GM10266 (cell line): ENCODE results near the gene DYNC1LI2.

Experiments
- DNase-seq: peaks from one replicate; pipeline ENCODE4 v3.0.0; 2012; ENCODE audit errors: extremely low spot score
- CTCF ChIP-seq: IDR thresholded peaks from 2 replicates; pipeline ENCODE4 v1.5.1; 2012; ENCODE audit warnings: mild to moderate bottlenecking, low read depth; ENCODE audit not compliant: control insufficient read depth, insufficient read depth; ENCODE audit errors: missing control alignments

DYNC1LI2 gene

GRCh38 chr16:66719246-66719645 is 32.2 kb downstream of the DYNC1LI2 start:
- DNase-seq = no peak
- no peak for TF ChIP-seq CTCF

DNA sequence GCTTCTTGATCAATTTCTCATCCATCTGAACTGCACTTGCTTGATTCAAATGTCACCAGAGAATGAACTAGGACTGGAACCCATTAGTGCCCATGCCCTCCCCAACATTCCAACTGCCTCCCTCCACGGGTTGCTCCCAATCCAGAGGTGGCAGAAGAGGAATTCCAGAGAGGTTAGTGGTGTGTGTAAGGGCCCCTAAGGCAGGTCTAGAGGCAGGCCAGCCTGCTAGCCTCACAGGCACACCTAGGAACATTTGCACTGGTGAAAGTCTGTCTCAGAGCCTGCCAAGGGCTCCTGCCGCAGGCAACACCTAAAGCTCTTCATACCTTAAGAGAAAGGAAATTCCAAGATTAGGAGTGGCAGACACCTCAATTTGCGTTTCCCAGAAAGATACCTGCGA is 33.6 kb downstream of the DYNC1LI2 start:
- no peak for TF ChIP-seq CTCF

DNA sequence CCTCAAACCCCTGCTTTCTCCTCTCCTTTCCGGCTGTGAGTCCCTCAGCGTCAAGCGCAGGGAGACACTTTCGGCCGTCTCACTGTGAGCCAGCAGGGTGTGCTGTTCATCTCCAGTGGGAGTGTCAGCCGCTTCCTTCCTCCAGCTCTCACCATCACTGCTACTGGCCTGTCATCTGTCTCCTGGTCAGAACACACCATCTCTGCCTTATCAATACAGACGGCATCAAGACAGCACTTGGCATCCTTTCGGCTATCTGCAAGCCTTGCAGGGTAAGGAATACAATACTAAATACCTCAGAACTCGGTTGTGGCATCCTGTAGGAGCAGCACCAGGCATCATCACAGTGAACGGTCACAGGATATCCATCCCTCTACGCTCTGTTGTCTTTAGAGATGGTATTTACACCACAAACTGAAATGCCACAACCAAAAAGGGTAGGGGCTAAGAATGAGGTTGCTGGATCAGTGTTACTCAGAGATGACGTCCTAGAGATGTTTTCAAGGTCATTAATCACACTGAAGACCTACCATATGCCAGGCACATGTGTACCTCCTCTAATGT is 34.2 kb downstream of the DYNC1LI2 start:
- DNase-seq = no peak
- TF ChIP-seq CTCF = peak; percentile 24

More for the DNA sequence above, 33.6 kb downstream of the DYNC1LI2 start:
- DNase-seq = no peak

DNA sequence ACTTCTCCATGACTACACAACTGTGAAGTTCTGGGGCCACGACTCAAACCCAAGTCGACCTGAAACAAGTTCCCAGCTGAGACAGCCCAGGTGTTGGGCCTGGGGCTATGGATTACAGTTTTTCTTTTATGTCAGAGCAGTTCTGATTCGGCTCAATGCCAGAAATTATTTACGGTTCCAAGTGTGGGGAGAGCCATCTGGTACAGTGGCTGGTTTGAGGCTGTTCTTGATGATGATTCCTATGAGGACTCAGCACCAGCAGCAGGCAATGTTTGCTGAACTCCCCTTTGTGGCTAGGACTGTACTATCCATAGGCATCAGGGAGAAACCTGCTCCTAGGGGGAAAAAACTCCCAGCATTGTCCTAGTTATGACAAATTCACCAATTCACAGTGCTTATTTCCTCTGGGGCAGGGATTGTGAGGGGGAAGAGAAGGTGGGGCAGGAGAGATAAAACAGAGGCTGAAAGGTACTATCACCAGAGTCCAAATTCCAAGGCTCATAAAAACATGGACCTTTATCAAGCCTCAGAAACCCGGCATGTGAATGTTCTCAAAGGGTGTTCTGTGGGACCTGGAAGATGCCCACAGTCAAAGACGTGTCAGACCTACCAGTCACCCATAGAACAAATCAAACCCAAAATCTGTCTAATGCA is 36.6 kb downstream of the DYNC1LI2 start:
- no peak for DNase-seq
- no peak for TF ChIP-seq CTCF

- no peak for TF ChIP-seq CTCF
These were observed 37.3 kb downstream of the DYNC1LI2 start for GRCh38 chr16:66714062-66714461.

DNA sequence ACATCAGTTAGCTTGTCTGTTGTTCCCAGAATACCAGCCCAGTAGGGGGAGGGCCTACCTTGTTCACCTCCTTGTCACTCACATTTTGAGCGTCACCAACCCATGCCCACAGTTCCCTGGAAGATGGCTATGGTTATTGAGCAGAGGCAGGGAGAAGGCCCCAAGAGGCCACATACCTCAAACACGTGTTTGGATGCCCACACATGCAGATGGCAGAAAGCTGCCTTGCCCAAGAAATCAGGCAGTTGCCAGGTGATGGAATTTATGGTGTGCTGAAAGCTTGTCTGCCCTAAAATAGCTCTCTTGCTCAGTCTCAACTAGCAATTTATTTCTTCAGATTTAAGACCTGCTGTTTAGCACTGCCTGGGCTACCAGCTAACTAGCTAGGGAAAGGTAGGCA is 38.3 kb downstream of the DYNC1LI2 start:
- no peak for DNase-seq
- TF ChIP-seq CTCF = no peak

More at GRCh38 chr16:66714062-66714461, 37.3 kb downstream of the DYNC1LI2 start:
- no peak for DNase-seq

- DNase-seq = no peak
- TF ChIP-seq CTCF = no peak
These were observed 38.9 kb downstream of the DYNC1LI2 start for GRCh38 chr16:66712512-66712911.
